Measurements from ENCODE around the gene RNF157.
"Not testable (repeated sequence)": the region's sequence is repeated elsewhere in the genome, so short reads cannot be mapped to it uniquely, and the experiment has no call there.

The RNF157 gene

GRCh38 chr17:76236603-76237002, 3.7 kb downstream of the RNF157 start:
- H3K4me3 ChIP-seq (replicated peaks; ENCODE audit: low read depth, low read length) = no peak overlapping the region
- DNase-seq (ENCODE audit: low read depth) = no peak
- TF ChIP-seq, protein P1, sequence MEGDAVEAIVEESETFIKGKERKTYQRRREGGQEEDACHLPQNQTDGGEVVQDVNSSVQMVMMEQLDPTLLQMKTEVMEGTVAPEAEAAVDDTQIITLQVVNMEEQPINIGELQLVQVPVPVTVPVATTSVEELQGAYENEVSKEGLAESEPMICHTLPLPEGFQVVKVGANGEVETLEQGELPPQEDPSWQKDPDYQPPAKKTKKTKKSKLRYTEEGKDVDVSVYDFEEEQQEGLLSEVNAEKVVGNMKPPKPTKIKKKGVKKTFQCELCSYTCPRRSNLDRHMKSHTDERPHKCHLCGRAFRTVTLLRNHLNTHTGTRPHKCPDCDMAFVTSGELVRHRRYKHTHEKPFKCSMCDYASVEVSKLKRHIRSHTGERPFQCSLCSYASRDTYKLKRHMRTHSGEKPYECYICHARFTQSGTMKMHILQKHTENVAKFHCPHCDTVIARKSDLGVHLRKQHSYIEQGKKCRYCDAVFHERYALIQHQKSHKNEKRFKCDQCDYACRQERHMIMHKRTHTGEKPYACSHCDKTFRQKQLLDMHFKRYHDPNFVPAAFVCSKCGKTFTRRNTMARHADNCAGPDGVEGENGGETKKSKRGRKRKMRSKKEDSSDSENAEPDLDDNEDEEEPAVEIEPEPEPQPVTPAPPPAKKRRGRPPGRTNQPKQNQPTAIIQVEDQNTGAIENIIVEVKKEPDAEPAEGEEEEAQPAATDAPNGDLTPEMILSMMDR (IDR thresholded peaks at IDR 0.05; ENCODE audit: low read length, missing control alignments) = no peak

DNA sequence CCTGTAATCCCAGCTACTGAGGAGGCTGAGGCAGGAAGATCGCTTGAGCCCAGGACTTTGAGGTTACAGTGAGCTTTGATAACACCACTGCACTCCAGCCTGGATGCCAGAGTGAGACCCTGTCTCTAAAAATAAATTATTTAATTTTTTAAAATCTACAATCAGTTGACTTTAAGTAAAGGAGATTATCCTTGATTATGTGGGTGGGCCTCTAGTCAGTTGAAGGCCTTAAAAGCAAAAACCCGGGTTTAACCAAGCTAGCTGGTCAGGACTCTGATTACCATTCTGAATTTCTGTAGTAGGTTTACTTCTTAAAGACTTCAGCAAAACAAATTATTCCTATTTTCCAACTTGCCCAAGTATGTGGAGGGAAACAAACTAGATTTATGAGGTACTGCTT, 4.4 kb downstream of the RNF157 start:
- H3K4me3 ChIP-seq (replicated peaks; ENCODE audit: low read depth, low read length) = no peak overlapping the region
- DNase-seq (ENCODE audit: low read depth) = no peak
- TF ChIP-seq, protein P1 (IDR thresholded peaks at IDR 0.05; ENCODE audit: low read length, missing control alignments) = no peak

DNA sequence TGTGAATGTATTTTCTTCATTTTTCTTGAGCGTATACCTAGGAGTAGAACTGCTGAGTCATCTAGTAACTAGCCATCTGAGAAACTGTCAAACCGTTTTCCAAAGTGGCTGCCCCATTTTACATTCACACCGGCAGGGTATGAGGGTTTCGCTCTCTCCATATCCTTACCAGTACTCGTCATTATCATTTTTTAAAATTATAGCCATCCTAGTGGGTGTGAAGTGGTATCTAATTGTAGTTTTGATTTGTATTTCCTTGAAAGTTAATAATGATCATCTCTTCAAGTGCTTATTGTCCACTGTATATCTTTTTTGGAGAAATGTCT, 6.0 kb downstream of the RNF157 start:
- no peak for DNase-seq (ENCODE audit: low read depth)
- no peak overlapping the region for H3K4me3 ChIP-seq (replicated peaks; ENCODE audit: low read depth, low read length)
- TF ChIP-seq, protein P1 (IDR thresholded peaks at IDR 0.05; ENCODE audit: low read length, missing control alignments) = no peak

GRCh38 chr17:76233588-76234353, 6.5 kb downstream of the RNF157 start:
- no peak for DNase-seq (ENCODE audit: low read depth)
- TF ChIP-seq, protein P1 (IDR thresholded peaks at IDR 0.05; ENCODE audit: low read length, missing control alignments) = no peak
- H3K4me3 ChIP-seq (replicated peaks; ENCODE audit: low read depth, low read length) = no peak overlapping the region

DNA sequence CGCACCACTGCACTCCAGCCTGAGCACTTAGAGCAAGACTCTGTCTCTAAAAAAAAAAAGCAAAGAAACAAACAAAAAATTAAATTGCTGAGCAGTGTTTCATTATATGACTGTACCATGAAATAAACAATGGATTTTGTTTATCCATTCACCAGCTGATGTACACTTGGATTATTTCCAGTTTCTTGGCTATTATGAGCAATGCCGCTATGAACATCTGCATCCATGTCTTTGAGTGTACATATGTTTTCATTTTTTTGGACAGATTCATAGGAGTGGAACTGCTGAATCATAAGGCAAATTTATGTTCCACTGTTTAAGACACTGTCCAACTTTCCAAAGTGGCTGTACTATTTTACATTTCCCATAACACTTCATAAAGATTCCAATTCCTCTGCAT, 8.0 kb downstream of the RNF157 start:
- peak; percentile 46 for DNase-seq (ENCODE audit: low read depth)
- H3K4me3 ChIP-seq (replicated peaks; ENCODE audit: low read depth, low read length) = no peak overlapping the region
- TF ChIP-seq, protein P1 (IDR thresholded peaks at IDR 0.05; ENCODE audit: low read length, missing control alignments) = no peak

- DNase-seq (ENCODE audit: low read depth) = not testable (repeated sequence)
These were observed 13.5 kb downstream of the RNF157 start for GRCh38 chr17:76226749-76227148.

GRCh38 chr17:76225373-76226086, 14.8 kb downstream of the RNF157 start:
- DNase-seq (ENCODE audit: low read depth); H3K4me3 ChIP-seq (replicated peaks; ENCODE audit: low read depth, low read length): not testable (repeated sequence)

More at GRCh38 chr17:76226749-76227148, 13.5 kb downstream of the RNF157 start:
- not testable (repeated sequence) for H3K4me3 ChIP-seq (replicated peaks; ENCODE audit: low read depth, low read length)

DNA sequence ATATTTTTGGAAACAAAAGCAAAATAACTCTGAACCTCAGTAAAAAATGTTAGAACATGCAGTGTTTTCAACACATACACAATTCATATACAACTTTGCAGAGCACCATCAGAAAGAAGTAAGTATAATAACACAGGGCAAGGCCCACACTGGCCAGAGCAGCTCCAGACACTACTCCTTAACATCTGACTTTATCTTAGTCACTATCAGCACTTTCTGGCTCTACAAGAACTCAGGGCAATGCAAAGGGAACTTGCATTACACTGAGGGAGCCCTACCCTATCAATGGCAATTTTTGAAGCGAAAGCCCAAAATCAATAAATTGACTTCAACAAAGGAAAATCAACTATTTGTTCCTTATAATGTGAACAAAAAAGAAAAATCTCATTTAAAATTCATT, 16.5 kb downstream of the RNF157 start:
- DNase-seq (ENCODE audit: low read depth) = no peak
- no peak overlapping the region for H3K4me3 ChIP-seq (replicated peaks; ENCODE audit: low read depth, low read length)
- TF ChIP-seq, protein P1 (IDR thresholded peaks at IDR 0.05; ENCODE audit: low read length, missing control alignments) = no peak

Measured in fibroblast of pulmonary artery (primary cell).